Epithelial cell of esophagus (primary cell): ENCODE measurements around the gene HSD17B12.
"Not testable (repeated sequence)": the region's sequence is repeated elsewhere in the genome, so short reads cannot be mapped to it uniquely, and the experiment has no call there.

Experiments used
- DNase-seq: peaks from one replicate; pipeline ENCODE4 v3.0.0; 2010; ENCODE audit warnings: low read depth
- H3K4me3 ChIP-seq: 2 replicates; pipeline ENCODE4 v1.5.1; 2011; ENCODE audit warnings: mild to moderate bottlenecking, low read length, control low read depth
- TF ChIP-seq, protein P1 (sequence below): IDR thresholded peaks from 2 replicates; pipeline ENCODE4 v1.5.1; 2011; ENCODE audit warnings: low read depth, mild to moderate bottlenecking, low read length, control low read depth, inconsistent platforms; ENCODE audit not compliant: insufficient read depth; ENCODE audit errors: missing control alignments

HSD17B12 gene

DNA sequence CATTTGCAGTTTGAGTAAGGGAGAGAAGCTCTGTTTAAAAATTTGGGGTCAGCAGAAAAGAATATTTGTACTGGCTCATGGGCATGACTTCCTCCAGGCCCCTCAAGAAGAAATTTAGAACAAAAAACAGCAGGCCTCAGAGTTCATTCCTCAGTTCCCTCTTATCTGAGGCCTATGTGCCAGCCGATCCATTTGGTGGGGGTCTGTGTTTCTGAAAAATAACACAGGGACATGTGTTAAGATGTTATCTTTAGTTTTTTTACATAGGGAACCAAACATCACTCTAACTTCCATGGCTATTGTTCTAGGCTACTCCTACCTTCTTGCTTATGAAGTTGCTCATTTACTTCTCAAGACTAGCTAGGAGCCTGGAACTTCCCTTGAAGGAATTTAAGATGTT lies 16.2 kb upstream of the HSD17B12 start:
- TF ChIP-seq, protein P1, sequence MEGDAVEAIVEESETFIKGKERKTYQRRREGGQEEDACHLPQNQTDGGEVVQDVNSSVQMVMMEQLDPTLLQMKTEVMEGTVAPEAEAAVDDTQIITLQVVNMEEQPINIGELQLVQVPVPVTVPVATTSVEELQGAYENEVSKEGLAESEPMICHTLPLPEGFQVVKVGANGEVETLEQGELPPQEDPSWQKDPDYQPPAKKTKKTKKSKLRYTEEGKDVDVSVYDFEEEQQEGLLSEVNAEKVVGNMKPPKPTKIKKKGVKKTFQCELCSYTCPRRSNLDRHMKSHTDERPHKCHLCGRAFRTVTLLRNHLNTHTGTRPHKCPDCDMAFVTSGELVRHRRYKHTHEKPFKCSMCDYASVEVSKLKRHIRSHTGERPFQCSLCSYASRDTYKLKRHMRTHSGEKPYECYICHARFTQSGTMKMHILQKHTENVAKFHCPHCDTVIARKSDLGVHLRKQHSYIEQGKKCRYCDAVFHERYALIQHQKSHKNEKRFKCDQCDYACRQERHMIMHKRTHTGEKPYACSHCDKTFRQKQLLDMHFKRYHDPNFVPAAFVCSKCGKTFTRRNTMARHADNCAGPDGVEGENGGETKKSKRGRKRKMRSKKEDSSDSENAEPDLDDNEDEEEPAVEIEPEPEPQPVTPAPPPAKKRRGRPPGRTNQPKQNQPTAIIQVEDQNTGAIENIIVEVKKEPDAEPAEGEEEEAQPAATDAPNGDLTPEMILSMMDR: no peak
- no peak overlapping the region for H3K4me3 ChIP-seq
- DNase-seq: no peak

DNA sequence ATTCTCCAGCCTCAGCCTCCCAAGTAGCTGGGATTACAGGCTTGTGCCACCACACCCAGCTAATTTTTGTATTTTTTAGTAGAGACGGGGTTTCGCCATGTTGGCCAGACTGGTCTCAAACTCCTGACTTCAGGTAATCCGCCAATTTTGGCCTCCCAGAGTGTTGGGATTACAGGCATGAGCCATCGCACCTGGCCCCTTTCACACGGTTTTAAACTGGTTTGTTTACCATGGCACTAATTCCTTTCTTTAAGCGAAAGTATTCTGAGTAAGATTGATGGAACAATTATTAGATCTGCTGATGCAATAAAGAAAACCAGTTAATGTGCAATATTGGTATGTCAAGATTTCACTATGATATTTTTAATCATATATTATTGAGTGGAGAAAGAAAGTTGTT lies 9.3 kb upstream of the HSD17B12 start:
- not testable (repeated sequence) for H3K4me3 ChIP-seq, DNase-seq

DNA sequence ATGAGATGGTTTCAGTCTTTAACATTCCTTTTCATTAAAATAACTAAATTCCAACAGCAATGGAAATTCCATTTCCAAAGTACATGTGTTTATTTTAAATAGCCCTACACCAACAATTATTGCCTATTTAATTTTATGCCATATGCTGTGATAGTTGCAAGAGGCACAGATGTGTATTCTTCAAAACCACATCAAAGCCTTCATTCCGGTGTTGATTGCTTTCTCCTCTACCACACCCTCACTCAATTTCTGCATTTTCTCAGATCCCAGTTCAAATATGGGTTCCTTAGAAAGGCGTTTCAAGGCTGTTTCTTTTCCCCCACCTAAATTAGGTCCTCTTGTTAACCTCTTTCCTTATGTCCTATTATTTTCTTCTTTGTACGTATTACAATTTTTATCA lies 6.0 kb upstream of the HSD17B12 start:
- H3K4me3 ChIP-seq: no peak overlapping the region
- TF ChIP-seq, protein P1: no peak
- DNase-seq: no peak

DNA sequence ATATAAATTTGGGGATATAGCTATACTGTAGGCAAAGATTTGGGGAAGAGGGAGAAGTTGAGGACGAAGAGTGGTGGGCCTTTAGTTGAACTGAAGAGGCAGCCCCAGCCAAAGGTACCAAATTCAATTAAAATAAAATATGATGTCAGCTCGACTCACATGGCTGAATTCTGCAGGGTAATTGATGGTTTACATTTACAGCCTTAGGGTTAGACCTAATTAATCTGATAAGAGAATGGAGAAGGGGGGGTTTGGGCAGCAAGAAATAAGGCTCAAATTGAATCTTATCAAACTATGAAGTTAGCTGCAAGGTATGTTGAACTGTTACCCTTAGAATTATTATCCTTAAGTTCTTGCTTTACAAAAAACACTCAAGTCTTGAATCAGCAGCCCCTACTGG lies 3.6 kb upstream of the HSD17B12 start:
- TF ChIP-seq, protein P1: no peak
- H3K4me3 ChIP-seq: no peak overlapping the region
- DNase-seq: no peak

DNA sequence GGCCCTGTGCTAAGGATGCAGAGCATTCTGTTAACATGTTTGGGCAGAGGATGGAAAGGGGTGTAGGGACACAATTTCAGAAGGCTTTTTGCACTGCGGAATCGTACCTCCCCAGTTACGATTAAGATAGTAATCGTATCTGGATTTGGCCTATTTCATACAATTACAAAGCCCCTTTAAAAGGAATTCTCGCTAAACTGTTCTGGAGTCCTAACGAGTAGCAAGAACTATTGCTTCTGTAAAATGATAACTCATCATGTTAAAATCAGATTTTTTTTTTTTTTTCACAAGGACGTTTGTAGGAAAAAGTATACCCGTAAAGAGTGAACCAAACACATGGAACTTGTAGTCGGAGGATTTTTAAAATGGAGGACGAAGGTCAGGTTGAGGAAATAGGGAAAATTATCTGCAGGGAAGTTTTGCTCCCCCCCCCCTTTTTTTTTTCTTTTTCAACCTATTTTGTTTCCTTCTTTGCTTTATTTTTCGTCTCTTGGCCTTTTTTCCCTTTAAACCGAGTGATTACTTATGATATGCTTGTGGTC lies 934 bp downstream of the HSD17B12 start:
- TF ChIP-seq, protein P1: no peak
- H3K4me3 ChIP-seq: peak overlapping the region; percentile 55
- peak; percentile 11 for DNase-seq

DNA sequence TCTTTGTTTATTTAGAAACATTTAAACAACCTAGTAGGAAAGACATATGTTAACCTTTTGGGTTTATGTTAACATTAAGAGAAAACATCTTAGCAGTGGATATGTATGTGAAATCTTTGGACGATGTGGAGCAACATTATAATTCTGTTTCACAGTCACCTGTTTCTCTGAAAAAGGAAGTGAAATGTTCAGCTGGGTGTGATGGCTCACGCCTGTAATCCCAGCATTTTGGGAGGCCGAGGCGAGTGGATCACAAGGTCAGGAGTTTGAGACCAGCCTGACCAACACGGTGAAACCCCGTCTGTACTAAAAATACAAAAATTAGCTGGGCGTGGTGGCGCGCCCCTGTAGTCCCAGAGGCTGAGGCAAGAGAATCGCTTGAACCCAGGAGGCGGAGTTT lies 1.5 kb downstream of the HSD17B12 start:
- DNase-seq: not testable (repeated sequence)
- H3K4me3 ChIP-seq: peak overlapping the region; percentile 55

DNA sequence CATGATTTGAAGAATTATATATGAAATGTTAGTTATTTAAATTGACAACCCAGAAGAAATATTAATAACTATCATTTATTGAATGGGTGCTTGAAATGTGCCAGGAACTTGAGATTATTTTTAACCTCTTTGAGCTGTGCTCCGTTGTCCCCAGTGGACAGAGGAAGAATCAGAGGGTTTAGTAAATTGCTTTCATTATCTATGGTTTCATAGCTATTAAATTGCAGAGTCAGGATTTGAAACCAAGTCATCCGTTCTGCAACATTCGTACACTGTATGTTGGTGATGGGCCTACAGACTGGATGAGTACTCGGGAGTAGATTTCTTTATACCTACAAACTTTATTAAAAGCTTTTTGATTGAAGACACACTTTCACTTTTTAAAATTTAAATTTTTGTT lies 4.9 kb downstream of the HSD17B12 start:
- TF ChIP-seq, protein P1: no peak
- DNase-seq: no peak
- H3K4me3 ChIP-seq: no peak overlapping the region

DNA sequence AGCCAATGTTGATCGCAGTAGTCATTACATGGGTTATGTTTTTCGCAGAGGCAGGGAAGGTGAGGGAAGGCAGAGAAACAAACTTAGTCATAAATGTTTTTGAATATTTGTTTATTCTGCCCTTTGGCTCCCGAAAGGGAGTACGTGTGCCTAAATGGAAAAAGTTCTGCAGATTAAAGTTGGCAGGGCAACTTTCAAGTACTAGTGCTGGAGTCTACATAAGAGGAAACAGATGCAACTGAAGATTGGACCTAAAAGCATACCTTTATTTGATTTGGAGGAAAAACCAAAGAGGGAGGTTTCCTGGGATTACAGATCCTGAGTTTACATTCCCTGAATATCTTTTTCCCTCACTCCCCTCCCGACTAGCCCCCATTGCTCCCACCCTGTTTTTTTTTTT lies 5.7 kb downstream of the HSD17B12 start:
- TF ChIP-seq, protein P1: no peak
- no peak for DNase-seq
- H3K4me3 ChIP-seq: no peak overlapping the region
